ENCODE data around the gene TCEAL8. TPM values are rescaled to one million over a fixed set of nuclear protein-coding genes. Genes with fewer than 3 reads are reported as not detected.

The TCEAL8 gene
- total RNA-seq, 1 donor from 2014 or later = 40.3 TPM

DNA sequence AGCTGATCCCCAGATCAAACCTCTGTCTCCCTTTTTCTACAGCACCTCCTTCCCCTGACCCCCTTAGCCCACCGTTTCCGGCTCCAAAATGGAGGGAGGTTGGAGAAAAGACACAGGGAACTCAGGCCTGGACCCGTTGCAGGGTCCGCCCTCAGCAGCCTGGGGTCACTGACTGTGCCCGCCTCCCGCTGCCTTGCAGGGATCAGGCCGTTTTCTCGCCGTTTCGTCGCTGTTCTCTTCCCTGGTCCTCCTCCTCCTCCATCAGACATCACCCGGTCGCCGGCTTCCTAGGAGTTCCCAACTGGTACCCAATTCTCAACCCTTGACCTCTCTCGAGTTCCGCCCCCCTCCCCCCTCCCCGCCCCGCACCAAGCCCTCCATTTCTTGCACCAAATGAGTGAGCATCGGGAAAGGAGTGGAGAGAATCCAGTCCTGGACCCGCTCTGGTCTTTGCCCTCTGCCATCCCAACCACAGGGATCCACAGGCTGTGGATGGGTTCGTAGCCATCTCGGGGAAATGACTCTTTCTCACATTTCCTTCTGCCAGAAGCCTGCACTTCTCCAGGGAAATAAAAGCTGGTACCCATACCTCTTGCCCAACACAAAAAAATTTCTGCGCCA lies 21.1 kb upstream of the TCEAL8 start:
- intact Hi-C loops (cut with DNase I) = no loop called here
- Histone ChIP-seq H3K36me3 (no peaks in the 10 kb centered on the region), H3K4me3 (peak overlapping the region; percentile 18 to 21), H3K9me3 (no peaks in the 10 kb centered on the region), H3K27ac (peak overlapping the region; percentile 37), H3K4me1 (no peaks in the 10 kb centered on the region), H3K27me3 (no peaks in the 10 kb centered on the region)
- no peak for DNase-seq (ENCODE audit: extremely low spot score in 2 of 2)
- TF ChIP-seq POLR2AphosphoS5 (IDR thresholded peaks at IDR 0.05; ENCODE audit: insufficient read depth in 1 of 2, low read depth in 1 of 2) = no peak
- no peak for TF ChIP-seq POLR2A (IDR thresholded peaks at IDR 0.05)
- TF ChIP-seq, protein P1, sequence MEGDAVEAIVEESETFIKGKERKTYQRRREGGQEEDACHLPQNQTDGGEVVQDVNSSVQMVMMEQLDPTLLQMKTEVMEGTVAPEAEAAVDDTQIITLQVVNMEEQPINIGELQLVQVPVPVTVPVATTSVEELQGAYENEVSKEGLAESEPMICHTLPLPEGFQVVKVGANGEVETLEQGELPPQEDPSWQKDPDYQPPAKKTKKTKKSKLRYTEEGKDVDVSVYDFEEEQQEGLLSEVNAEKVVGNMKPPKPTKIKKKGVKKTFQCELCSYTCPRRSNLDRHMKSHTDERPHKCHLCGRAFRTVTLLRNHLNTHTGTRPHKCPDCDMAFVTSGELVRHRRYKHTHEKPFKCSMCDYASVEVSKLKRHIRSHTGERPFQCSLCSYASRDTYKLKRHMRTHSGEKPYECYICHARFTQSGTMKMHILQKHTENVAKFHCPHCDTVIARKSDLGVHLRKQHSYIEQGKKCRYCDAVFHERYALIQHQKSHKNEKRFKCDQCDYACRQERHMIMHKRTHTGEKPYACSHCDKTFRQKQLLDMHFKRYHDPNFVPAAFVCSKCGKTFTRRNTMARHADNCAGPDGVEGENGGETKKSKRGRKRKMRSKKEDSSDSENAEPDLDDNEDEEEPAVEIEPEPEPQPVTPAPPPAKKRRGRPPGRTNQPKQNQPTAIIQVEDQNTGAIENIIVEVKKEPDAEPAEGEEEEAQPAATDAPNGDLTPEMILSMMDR (IDR thresholded peaks at IDR 0.05) = no peak

DNA sequence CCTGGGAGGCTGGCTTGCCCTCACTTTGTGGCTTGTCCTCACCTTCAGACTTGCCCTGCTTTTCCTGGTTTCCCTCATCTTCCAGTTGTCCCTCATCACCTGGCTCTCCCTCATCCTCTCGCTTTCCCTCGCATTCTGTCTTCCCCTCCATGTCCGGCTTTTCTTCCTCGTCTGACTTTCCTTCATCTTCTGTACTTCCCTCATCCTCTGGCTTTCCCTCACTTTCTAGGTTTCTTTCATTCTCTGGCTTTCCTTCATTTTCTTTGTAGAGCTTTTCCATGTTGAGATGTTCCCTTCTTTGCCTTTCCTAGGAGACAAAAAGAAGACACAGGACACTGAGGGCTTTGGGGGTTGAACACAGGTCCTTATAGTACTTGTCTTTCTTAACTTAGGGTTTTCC lies 19.3 kb upstream of the TCEAL8 start:
- H3K27me3 ChIP-seq = no peaks in the 10 kb centered on the region
- intact Hi-C loops (cut with DNase I) = no loop called here

DNA sequence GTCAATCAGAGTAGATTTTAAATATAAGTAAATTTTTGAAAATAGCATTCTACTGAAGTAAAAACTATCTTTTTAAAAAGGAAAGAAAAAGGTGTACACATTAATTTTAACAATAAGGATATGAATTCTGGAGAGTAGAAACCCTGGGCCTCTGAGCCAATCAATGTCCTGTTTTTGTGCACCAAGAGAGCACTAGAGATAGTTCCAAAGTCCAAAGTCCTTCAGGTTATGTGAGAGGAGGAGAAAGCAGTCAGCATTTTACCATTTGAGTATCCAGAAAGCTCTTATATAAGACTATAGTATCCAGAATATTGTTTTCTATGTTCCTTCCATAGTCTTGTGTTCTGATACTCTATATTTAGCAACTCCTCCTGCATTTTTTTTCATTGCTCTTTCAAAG lies 3.3 kb upstream of the TCEAL8 start:
- Histone ChIP-seq H3K27ac (no peak overlapping the region), H3K36me3 (no peaks in the 10 kb centered on the region), H3K4me3 (no peak overlapping the region), H3K9me3 (no peaks in the 10 kb centered on the region), H3K27me3 (no peaks in the 10 kb centered on the region), H3K4me1 (peaks cover 5% of the 10 kb centered on the region)
- intact Hi-C loops (cut with DNase I) = no loop called here
- DNase-seq (ENCODE audit: extremely low spot score in 2 of 2) = no peak
- TF ChIP-seq POLR2A (IDR thresholded peaks at IDR 0.05) (no peak), POLR2AphosphoS5 (IDR thresholded peaks at IDR 0.05; ENCODE audit: insufficient read depth in 1 of 2, low read depth in 1 of 2) (no peak)
- TF ChIP-seq, protein P1 (IDR thresholded peaks at IDR 0.05) = no peak

More for the DNA sequence above, 19.3 kb upstream of the TCEAL8 start:
- Histone ChIP-seq H3K4me3 (no peak overlapping the region), H3K4me1 (no peaks in the 10 kb centered on the region), H3K36me3 (no peaks in the 10 kb centered on the region), H3K27ac (no peak overlapping the region), H3K9me3 (no peaks in the 10 kb centered on the region)
- TF ChIP-seq POLR2A (IDR thresholded peaks at IDR 0.05) = no peak
- TF ChIP-seq, protein P1 (IDR thresholded peaks at IDR 0.05) = no peak
- TF ChIP-seq POLR2AphosphoS5 (IDR thresholded peaks at IDR 0.05; ENCODE audit: insufficient read depth in 1 of 2, low read depth in 1 of 2) = no peak
- DNase-seq (ENCODE audit: extremely low spot score in 2 of 2) = no peak

DNA sequence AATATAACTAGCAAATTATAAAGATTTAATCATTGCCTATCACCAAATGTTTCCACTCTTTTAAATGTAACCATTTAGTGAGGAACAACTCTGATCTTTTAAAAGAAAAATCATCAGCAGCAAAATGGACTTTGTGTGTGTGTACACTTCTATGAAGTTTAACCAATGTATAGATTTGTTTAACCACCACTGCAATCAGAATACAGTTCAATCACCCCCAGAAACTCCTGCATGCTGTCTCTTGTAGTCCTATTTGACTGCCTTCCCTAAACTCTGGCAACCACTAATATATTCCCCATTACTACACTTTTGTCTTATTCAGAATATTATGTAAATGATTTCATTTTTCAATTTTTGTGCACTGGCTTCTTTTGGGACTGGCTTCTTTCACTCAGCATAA lies 1.7 kb upstream of the TCEAL8 start:
- H3K27ac ChIP-seq = no peak overlapping the region
- H3K36me3 ChIP-seq = no peaks in the 10 kb centered on the region
- no peak overlapping the region for H3K4me3 ChIP-seq
- TF ChIP-seq POLR2A (IDR thresholded peaks at IDR 0.05) (no peak), POLR2AphosphoS5 (IDR thresholded peaks at IDR 0.05; ENCODE audit: insufficient read depth in 1 of 2, low read depth in 1 of 2) (no peak)
- TF ChIP-seq, protein P1 (IDR thresholded peaks at IDR 0.05) = no peak
- H3K9me3 ChIP-seq = no peaks in the 10 kb centered on the region
- no peaks in the 10 kb centered on the region for H3K27me3 ChIP-seq
- DNase-seq (ENCODE audit: extremely low spot score in 2 of 2) = no peak
- intact Hi-C loops (cut with DNase I) = no loop called here
- H3K4me1 ChIP-seq = peaks cover 7% of the 10 kb centered on the region

DNA sequence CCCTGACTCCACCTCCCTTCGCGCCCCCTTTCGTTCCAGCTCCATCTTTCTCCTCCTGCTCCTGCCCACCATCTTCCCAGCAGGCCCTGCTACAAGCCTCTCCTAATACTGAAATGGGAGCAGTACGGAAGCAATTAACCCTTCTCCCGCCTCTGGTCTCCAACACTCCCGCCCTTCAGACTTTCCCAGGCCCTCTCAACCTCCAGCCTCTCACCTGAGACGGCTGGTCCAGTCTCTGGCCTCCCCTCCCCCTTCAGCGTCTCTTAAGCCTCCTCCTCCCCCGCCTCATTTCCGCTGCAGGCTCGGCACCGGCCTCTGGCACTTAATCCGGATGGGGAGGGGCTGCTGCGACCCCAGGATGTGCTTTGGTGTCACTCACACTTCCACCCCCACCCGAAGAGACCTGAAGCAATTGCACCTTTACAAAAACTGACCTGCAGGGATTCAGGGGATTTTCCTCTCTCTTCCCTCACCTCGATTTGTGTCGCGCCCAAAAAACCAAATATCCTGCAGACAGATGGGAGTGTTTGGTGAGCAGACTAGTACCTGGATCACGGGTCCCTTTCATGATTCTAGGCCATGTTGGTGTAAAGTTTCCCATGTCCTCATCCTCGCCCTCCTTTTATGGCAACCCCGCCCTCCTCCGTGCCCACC lies 657 bp downstream of the TCEAL8 start:
- intact Hi-C loops (cut with DNase I) = no loop called here
- no peaks in the 10 kb centered on the region for H3K9me3 ChIP-seq
- peak overlapping the region; percentile 94 for H3K27ac ChIP-seq
- H3K4me1 ChIP-seq = peaks cover 7% of the 10 kb centered on the region
- no peak for DNase-seq (ENCODE audit: extremely low spot score in 2 of 2)
- no peaks in the 10 kb centered on the region for H3K36me3 ChIP-seq
- H3K4me3 ChIP-seq = peak overlapping the region; percentile 42 to 67
- TF ChIP-seq, protein P1 (IDR thresholded peaks at IDR 0.05) = no peak
- no peak for TF ChIP-seq POLR2A (IDR thresholded peaks at IDR 0.05)
- TF ChIP-seq POLR2AphosphoS5 (IDR thresholded peaks at IDR 0.05; ENCODE audit: insufficient read depth in 1 of 2, low read depth in 1 of 2) = no peak
- H3K27me3 ChIP-seq = no peaks in the 10 kb centered on the region
